ENCODE measurements around the gene GADD45G. TPM values are rescaled to one million over a fixed set of nuclear protein-coding genes. Genes with fewer than 3 reads are reported as not detected.

Gene GADD45G
- total and polyA plus RNA-seq, 7 donors, result 5.7 to 37.8 (median 19.7) TPM

- peak in 1 of 4 donors; percentile 12 for TF ChIP-seq POLR2AphosphoS5 (IDR thresholded peaks at IDR 0.05)
- TF ChIP-seq CTCF (IDR thresholded peaks at IDR 0.05), result peak in 1 of 4 experiments; percentile 20
- TF ChIP-seq POLR2A (IDR thresholded peaks at IDR 0.05), result no peak
- peaks cover 0 to 72% (median 48%) of the 10 kb centered on the region in 4 donors for H3K4me1 ChIP-seq
- 66 to 82% methylated on average over 11 of the region's 11 CpGs for WGBS, 2 donors
- H3K27ac ChIP-seq, result peak overlapping the region; percentile 82 to 88 (median 85)
- H3K27me3 ChIP-seq, result no peaks in the 10 kb centered on the region
- no peak overlapping the region for H3K4me3 ChIP-seq
- intact Hi-C loops (cut with DNase I), result loop anchor here (1.0 to 5.0 kb wide), 4 partner anchors 18 to 378 kb away; no protein-coding TSS in a partner anchor
- H3K9me3 ChIP-seq, result no peaks in the 10 kb centered on the region
- peak; percentile 88 for DNase-seq
- no peaks in the 10 kb centered on the region for H3K36me3 ChIP-seq
Measured at GRCh38 chr9:89623925-89624420, 19.2 kb downstream of the GADD45G start.

GRCh38 chr9:89625721-89626687 lies 21.2 kb downstream of the GADD45G start:
- 94 to 95% methylated on average over 14 of the region's 14 CpGs for WGBS, 2 donors

GRCh38 chr9:89626741-89627265 lies 22.0 kb downstream of the GADD45G start:
- H3K4me1 ChIP-seq, result peaks cover 0 to 55% (median 41%) of the 10 kb centered on the region in 4 donors
- no peaks in the 10 kb centered on the region for H3K9me3 ChIP-seq
- no peak overlapping the region for H3K4me3 ChIP-seq
- intact Hi-C loops (cut with DNase I), result no loop called here
- 38 to 72% methylated on average over 11 of the region's 11 CpGs for WGBS, 2 donors
- TF ChIP-seq POLR2AphosphoS5 (IDR thresholded peaks at IDR 0.05), result no peak
- TF ChIP-seq EP300 (IDR thresholded peaks at IDR 0.05), result no peak
- no peak for TF ChIP-seq CTCF (IDR thresholded peaks at IDR 0.05)
- no peak for TF ChIP-seq POLR2A (IDR thresholded peaks at IDR 0.05)
- no peak for DNase-seq
- no peak overlapping the region for H3K27ac ChIP-seq
- H3K27me3 ChIP-seq, result no peaks in the 10 kb centered on the region
- no peaks in the 10 kb centered on the region for H3K36me3 ChIP-seq

More at GRCh38 chr9:89625721-89626687, 21.2 kb downstream of the GADD45G start:
- H3K36me3 ChIP-seq, result no peaks in the 10 kb centered on the region
- DNase-seq, result no peak
- intact Hi-C loops (cut with DNase I), result no loop called here
- H3K4me1 ChIP-seq, result peaks cover 0 to 55% (median 44%) of the 10 kb centered on the region in 4 donors
- no peaks in the 10 kb centered on the region for H3K9me3 ChIP-seq
- no peak overlapping the region for H3K4me3 ChIP-seq
- TF ChIP-seq CTCF (IDR thresholded peaks at IDR 0.05) (no peak), POLR2A (IDR thresholded peaks at IDR 0.05) (no peak), EP300 (IDR thresholded peaks at IDR 0.05) (no peak), POLR2AphosphoS5 (IDR thresholded peaks at IDR 0.05) (no peak)
- peak overlapping the region in 3 of 4 donors; percentile 82 to 87 (median 83) for H3K27ac ChIP-seq
- H3K27me3 ChIP-seq, result no peaks in the 10 kb centered on the region

GRCh38 chr9:89628601-89629000 lies 23.8 kb downstream of the GADD45G start:
- Histone ChIP-seq H3K36me3 (no peaks in the 10 kb centered on the region), H3K9me3 (no peaks in the 10 kb centered on the region), H3K4me3 (no peak overlapping the region), H3K27ac (no peak overlapping the region), H3K4me1 (peaks cover 0 to 52% (median 35%) of the 10 kb centered on the region in 4 donors), H3K27me3 (no peaks in the 10 kb centered on the region)
- intact Hi-C loops (cut with DNase I), result no loop called here
- 74% methylated on average over 2 of the region's 2 CpGs for WGBS, 2 donors
- no peak for DNase-seq
- TF ChIP-seq POLR2AphosphoS5 (IDR thresholded peaks at IDR 0.05), result no peak
- TF ChIP-seq EP300 (IDR thresholded peaks at IDR 0.05), result no peak
- no peak for TF ChIP-seq CTCF (IDR thresholded peaks at IDR 0.05)
- TF ChIP-seq POLR2A (IDR thresholded peaks at IDR 0.05), result no peak

All from sigmoid colon (tissue), 7 donors.